ENCODE measurements around the gene PLCB1. TPM values are rescaled to one million over a fixed set of nuclear protein-coding genes. Genes with fewer than 3 reads are reported as not detected.
A peak's percentile ranks its signal among the peaks of the same experiment; 100 is the strongest.
"Not testable (repeated sequence)": the region's sequence is repeated elsewhere in the genome, so short reads cannot be mapped to it uniquely, and the experiment has no call there.

Gene PLCB1
- total and polyA plus RNA-seq, 8 donors, result 8.8 to 27.7 (median 19.2) TPM

- Histone ChIP-seq H3K4me1 (no peaks in the 10 kb centered on the region), H3K27me3 (no peaks in the 10 kb centered on the region), H3K27ac (no peak overlapping the region), H3K9me3 (no peaks in the 10 kb centered on the region), H3K4me3 (no peak overlapping the region), H3K36me3 (no peaks in the 10 kb centered on the region)
- TF ChIP-seq, protein P1, sequence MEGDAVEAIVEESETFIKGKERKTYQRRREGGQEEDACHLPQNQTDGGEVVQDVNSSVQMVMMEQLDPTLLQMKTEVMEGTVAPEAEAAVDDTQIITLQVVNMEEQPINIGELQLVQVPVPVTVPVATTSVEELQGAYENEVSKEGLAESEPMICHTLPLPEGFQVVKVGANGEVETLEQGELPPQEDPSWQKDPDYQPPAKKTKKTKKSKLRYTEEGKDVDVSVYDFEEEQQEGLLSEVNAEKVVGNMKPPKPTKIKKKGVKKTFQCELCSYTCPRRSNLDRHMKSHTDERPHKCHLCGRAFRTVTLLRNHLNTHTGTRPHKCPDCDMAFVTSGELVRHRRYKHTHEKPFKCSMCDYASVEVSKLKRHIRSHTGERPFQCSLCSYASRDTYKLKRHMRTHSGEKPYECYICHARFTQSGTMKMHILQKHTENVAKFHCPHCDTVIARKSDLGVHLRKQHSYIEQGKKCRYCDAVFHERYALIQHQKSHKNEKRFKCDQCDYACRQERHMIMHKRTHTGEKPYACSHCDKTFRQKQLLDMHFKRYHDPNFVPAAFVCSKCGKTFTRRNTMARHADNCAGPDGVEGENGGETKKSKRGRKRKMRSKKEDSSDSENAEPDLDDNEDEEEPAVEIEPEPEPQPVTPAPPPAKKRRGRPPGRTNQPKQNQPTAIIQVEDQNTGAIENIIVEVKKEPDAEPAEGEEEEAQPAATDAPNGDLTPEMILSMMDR (IDR thresholded peaks at IDR 0.05), result no peak
- DNase-seq, result no peak
- no peak for ATAC-seq
- intact Hi-C loops (cut with DNase I), result no loop called here
Measured at GRCh38 chr20:8635837-8636236, 503.8 kb downstream of the PLCB1 start.

DNA sequence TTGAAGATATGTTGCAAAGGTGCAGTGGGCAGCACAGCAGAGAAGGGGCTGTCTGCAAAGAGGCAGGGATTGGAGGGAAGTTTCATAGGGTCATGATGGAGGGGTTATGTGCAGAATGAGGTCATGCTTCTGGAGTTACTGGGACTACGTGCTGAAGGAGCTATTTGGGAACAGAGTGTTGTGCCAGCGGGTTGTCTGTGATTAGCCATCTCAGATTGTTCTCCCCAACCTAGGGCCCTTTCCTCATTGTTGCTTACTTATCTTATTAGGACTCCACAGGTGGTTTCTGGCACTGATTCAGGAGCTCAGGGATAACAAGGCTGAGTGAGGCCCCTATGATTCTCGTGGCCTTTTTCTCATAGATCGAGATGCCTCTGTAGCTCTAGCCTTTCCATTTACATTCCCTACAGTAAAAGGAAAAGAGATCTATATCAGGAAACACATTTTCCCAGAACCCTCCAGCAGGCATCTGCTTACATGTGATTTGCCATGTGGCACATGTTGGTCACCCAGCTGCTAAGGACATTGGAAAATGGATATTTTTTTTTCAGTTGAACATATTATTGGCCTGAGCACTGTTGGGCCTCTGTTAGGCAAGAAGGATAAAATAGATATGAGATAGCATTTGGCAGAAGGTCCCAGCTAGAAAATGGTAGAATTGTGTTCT, 507.2 kb downstream of the PLCB1 start:
- Histone ChIP-seq H3K9me3 (no peaks in the 10 kb centered on the region), H3K4me3 (no peak overlapping the region), H3K27ac (no peak overlapping the region), H3K4me1 (no peaks in the 10 kb centered on the region), H3K27me3 (no peaks in the 10 kb centered on the region), H3K36me3 (no peaks in the 10 kb centered on the region)
- TF ChIP-seq, protein P1 (IDR thresholded peaks at IDR 0.05), result no peak
- DNase-seq, result no peak
- intact Hi-C loops (cut with DNase I), result no loop called here
- no peak for ATAC-seq

DNA sequence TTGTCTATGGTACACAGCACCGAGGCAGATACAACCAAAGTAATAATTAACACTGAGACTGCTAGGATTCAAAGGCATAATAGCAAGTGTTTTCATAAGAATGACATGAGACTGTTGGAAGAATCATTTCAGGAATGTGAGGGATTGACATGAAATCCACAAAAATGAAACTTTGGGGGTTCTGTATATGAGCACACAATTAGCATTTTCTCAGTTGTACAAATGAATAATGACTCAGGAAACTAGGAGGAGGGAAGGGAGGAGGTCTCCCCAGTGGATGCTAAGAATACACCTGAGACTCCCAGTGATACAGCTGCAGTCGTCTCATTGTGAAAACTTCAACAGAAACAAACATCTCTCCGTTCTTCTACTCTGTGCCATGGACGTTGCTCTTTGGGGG, 508.4 kb downstream of the PLCB1 start:
- ATAC-seq (no peak), DNase-seq (no peak)
- H3K36me3 ChIP-seq, result no peaks in the 10 kb centered on the region
- intact Hi-C loops (cut with DNase I), result no loop called here
- H3K4me3 ChIP-seq, result no peak overlapping the region
- H3K4me1 ChIP-seq, result no peaks in the 10 kb centered on the region
- no peaks in the 10 kb centered on the region for H3K27me3 ChIP-seq
- TF ChIP-seq, protein P1 (IDR thresholded peaks at IDR 0.05), result no peak
- no peaks in the 10 kb centered on the region for H3K9me3 ChIP-seq
- no peak overlapping the region for H3K27ac ChIP-seq

DNA sequence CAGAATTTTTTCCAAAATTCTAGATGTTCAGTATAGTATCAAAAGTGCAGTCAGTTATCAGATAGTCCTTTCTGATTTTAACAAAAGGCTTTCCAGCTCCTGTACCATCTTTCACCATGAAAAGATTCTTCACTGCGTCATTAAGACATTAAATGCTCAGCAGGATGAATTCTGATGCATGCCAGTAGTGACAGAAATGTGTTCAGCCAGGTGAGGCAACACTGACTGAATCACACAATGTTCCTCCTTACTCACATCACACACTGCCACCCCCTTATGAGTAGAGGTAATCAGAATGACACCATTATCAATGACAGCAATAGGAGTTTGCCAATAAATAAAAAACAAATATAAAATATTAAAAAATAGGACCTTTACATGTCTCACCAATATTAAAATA, 510.2 kb downstream of the PLCB1 start:
- Histone ChIP-seq H3K4me3 (no peak overlapping the region), H3K9me3 (no peaks in the 10 kb centered on the region), H3K4me1 (peaks cover 0 to under 1% of the 10 kb centered on the region in 2 donors), H3K36me3 (no peaks in the 10 kb centered on the region), H3K27ac (no peak overlapping the region), H3K27me3 (no peaks in the 10 kb centered on the region)
- intact Hi-C loops (cut with DNase I), result no loop called here
- DNase-seq (no peak), ATAC-seq (no peak)
- TF ChIP-seq, protein P1 (IDR thresholded peaks at IDR 0.05), result no peak

GRCh38 chr20:8644468-8644867, 512.4 kb downstream of the PLCB1 start:
- H3K4me3 ChIP-seq; H3K27me3 ChIP-seq; H3K4me1 ChIP-seq; H3K36me3 ChIP-seq; ATAC-seq; H3K27ac ChIP-seq; DNase-seq; intact Hi-C loops (cut with DNase I); H3K9me3 ChIP-seq: not testable (repeated sequence)

DNA sequence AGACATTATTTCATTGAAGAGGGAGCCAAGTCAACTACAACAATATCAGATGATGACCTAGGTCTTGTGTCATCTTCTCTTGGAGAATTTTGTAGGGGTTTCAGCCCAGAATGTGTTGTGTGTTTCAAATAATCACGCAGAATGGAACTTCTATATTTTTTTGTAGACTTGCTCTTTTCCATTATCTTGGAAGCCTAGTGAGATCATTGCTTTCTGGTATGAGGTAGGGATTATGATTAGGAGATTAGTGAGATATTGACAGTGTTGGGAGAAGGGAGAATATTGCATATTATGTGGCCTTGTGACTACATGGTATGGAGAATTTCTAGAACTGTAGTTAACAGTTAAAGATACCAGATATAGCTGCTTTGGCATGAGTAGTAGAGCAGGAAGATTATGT, 513.3 kb downstream of the PLCB1 start:
- DNase-seq (no peak), ATAC-seq (no peak)
- H3K9me3 ChIP-seq, result no peaks in the 10 kb centered on the region
- H3K4me1 ChIP-seq, result peaks cover 0 to 8% of the 10 kb centered on the region in 2 donors
- no peaks in the 10 kb centered on the region for H3K27me3 ChIP-seq
- no peaks in the 10 kb centered on the region for H3K36me3 ChIP-seq
- TF ChIP-seq, protein P1 (IDR thresholded peaks at IDR 0.05), result no peak
- intact Hi-C loops (cut with DNase I), result no loop called here
- no peak overlapping the region for H3K4me3 ChIP-seq
- peak overlapping the region in 1 of 2 donors; percentile 0 for H3K27ac ChIP-seq
